Tibial nerve (tissue), 4 donors: Measurements from ENCODE around the gene SMAD9.

Source experiments
- EP300 ChIP-seq, 2 donors: sonication (generic); formaldehyde crosslinking; IDR thresholded peaks; one replicate each; pipeline ENCODE4 v1.6.1; 2017; ENCODE audit warnings: antibody characterized with exemption in 2 of 2, mild to moderate bottlenecking in 1 of 2
- POLR2A ChIP-seq, 2 donors: fragments of 450-650 bp; IDR thresholded peaks; one replicate each; pipeline ENCODE4 v1.6.1; 2017; ENCODE audit warnings: antibody characterized with exemption in 2 of 2, mild to moderate bottlenecking in 2 of 2, moderate library complexity in 2 of 2
- TF ChIP-seq, protein P1 (sequence below), 5 experiments: fragments of 200-600 bp in 3 of 5; fragments of 450-650 bp in 2 of 5; sonication (generic) in 3 of 5; IDR thresholded peaks; one replicate each; pipeline ENCODE4 v1.5.1; 2016 to 2019; ENCODE audit warnings: antibody characterized with exemption in 5 of 5, mild to moderate bottlenecking in 3 of 5, moderate library complexity in 2 of 5

DNA sequence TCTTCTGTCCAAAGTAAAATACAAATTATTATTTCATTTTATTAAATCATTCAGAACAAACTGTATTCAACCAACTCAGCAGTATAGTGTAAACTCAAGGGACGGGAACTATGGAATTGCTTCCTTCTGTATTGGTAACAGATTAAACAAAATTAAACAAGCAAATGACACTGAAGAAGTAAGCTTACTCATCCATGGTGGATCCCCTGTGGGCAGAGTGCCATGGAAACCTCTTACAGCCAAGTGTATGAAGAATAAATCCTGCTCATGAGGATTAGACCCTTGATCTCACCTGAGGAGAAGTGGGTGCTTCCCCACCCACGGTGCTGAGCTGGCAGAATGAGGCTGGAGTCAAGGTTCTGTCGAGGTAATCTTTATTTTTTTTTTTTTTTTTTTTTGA, 119.0 kb downstream of the SMAD9 start:
- TF ChIP-seq, protein P1, sequence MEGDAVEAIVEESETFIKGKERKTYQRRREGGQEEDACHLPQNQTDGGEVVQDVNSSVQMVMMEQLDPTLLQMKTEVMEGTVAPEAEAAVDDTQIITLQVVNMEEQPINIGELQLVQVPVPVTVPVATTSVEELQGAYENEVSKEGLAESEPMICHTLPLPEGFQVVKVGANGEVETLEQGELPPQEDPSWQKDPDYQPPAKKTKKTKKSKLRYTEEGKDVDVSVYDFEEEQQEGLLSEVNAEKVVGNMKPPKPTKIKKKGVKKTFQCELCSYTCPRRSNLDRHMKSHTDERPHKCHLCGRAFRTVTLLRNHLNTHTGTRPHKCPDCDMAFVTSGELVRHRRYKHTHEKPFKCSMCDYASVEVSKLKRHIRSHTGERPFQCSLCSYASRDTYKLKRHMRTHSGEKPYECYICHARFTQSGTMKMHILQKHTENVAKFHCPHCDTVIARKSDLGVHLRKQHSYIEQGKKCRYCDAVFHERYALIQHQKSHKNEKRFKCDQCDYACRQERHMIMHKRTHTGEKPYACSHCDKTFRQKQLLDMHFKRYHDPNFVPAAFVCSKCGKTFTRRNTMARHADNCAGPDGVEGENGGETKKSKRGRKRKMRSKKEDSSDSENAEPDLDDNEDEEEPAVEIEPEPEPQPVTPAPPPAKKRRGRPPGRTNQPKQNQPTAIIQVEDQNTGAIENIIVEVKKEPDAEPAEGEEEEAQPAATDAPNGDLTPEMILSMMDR (IDR thresholded peaks at IDR 0.05) = no peak
- TF ChIP-seq POLR2A (IDR thresholded peaks at IDR 0.05) (no peak), EP300 (IDR thresholded peaks at IDR 0.05) (no peak)
